NOMO-1 treated with DMSO at 0.1 percent for 48 hours (cell line): Measurements from ENCODE around the gene SMPDL3A.

Source experiments
- DNase-seq: peaks from one replicate; lab custom pipeline; 2025; ENCODE audit not compliant: unreplicated experiment; lab: John Stamatoyannopoulos, UW

SMPDL3A gene

DNA sequence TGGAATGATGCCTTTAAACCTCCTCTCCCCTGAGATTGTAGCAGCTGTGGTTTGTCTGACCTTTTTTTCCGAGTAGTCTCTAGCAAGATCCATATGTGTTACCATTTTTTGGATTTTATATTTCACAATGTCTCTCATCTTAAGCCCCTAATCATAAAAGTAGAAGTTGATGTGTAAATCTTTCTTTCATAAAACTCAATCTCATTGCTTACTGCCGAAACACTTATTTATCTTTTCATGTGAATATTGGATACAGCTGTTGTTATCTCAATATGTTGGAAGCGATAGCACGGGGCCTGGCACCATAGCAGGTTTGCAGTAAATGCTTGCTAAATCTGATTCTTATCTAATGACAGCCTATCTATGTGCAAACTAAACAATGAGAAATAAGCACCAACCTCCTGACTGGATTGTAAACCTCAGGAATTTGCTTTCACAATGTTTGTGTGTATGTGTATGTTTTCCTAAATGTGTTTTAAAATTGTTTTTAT lies 14.2 kb downstream of the SMPDL3A start:
- no peak for DNase-seq

GRCh38 chr6:122804962-122805485 lies 16.0 kb downstream of the SMPDL3A start:
- no peak for DNase-seq

DNA sequence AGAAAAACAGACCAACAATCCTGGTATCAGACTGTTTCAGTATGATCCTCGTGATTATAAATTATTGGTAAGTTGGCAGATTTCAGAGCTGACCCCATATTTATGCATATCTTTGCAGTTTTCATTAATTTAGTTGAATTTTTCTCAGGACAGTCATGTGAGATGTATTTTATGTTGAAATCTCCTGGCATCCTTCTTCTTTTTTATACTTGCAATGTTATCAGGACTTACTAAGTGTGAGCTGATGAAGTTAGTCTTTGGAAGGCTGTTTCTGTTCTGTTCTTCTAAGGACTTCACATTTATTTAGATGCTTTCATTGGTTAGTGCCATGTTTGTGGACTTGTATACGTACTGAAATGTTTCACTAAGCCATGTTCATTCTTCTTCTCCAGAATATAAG lies 17.2 kb downstream of the SMPDL3A start:
- no peak for DNase-seq

DNA sequence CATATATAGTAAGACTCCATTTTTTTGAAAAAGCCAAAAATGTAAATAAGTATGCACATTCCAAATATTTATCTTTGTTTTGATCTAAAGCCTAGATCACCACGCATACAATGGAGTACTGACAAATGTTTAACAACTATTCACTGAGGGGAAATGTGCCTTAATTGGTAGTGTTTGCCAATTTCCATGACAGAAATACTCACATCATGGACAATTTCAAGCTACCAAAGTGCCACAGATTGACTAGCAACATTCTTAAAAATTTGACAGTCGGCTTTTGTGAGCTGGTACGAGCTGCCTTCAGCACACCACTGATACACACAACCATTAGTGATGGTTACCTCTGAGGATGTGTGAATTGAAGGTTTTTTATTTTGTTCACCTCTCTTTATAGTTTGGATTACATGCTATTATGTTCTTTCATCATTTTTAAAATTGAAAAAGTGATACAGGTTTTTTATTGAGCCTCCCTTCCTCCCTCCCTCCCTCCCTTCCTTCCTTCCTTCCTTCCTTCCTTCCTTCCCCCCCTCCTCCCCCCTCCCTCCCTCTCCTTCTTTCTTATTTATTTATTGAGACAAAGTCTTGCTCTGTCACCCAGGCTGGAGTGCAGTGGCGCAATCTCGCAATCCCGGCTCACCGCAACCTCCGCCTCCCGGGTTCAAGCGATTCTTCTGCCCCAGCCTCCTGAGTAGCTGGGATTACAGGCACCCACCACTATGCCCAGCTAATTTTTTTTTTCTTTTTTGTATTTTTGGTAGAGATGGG lies 19.2 kb downstream of the SMPDL3A start:
- DNase-seq = no peak

- no peak for DNase-seq
Measured at GRCh38 chr6:122809001-122809400, 19.9 kb downstream of the SMPDL3A start.

DNA sequence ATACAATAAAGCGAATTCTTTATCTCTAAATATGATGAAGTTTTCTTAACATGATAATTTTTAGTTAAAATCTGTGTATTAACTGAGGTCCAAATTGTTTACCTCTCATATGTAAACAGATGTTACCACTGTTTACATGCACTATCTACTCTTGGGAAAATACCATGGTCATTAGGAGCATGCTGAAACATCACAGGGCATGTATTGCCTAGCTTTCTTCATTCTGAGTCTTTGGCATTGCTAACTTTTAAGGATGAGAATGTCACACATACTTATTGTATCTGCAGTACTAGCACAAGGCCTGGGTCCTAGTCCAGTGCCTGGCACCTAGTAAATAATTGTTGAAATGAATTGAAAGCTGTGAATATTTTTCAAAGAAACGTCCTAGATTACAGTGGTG lies 20.6 kb downstream of the SMPDL3A start:
- DNase-seq = no peak

DNA sequence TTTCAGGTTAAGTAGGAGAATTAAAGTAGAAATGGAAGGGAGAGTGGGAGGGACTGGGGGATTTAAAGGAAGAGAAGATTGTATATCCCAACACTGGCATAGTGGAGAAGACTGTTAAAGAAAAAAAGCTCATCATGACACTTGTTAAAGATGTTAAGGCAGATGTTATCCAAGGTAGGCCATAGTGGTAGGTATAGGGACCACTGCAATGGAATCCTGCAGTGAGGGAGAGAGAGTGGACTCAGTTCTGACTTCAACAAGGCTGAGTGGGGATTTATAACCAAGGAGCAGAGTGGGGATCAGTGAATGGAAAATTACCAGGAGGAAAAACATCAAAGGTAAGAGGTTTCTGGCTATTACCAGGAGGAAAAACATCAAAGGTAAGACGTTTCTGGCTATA lies 21.1 kb downstream of the SMPDL3A start:
- DNase-seq = no peak

DNA sequence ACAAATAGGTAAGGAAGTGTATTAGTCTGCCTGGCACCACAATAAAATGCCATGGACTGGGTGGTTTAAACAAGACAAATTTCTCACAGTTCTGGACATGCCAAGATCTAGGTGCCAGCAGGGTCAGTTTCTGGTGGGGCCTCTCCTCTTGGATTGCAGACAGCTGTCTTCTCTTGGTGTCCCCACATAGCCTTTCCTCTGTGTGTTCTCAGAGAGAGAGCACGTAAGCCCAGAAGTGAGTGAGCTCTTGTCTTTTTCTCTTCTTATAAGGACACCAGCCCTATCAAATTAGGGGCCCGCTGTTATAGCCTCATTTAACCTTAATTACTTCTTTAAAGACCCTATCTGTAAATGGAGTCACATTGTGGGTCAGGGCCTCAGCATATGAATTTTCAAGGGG lies 28.3 kb downstream of the SMPDL3A start:
- DNase-seq = no peak

DNA sequence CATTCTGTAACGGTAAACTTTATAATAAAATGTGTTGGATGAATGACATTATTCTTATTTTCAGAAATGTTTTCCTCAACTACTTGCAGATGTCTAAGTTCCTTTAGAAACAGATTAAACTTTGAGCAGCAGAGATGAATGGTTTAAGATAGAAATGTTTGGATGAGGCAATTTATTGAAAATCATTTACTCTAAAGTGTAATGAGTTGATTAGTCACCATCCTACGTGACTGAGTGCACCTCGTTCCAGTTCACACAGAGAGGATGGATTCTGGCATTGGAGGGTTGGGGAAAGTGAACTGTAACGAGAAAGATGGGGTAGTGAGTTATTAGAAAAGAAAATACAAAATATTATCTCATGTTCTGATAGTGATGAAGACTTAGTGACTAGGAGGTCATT lies 28.7 kb downstream of the SMPDL3A start:
- DNase-seq = no peak

- no peak for DNase-seq
Measured at GRCh38 chr6:122818866-122819265, 29.8 kb downstream of the SMPDL3A start.

DNA sequence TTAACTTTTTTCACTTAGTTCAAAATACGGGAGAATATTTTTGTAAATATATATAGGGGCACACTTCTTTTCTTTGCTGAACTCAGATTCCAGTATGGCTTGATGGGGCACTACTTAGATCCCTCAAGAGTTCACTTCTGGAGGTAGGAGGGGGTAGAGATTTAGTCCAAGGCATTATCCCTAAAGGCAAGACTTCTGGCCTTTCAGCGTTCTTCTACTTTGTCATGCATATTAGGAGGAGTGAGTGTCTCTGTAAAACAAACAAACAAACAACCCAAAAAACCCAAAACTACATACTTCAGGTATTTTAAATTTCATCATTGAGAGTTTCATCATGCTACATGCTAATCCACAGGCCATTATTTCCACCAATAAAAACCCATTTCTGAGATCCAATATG lies 32.0 kb downstream of the SMPDL3A start:
- DNase-seq = no peak

- no peak for DNase-seq
Measured at GRCh38 chr6:122825163-122825562, 36.1 kb downstream of the SMPDL3A start.

DNA sequence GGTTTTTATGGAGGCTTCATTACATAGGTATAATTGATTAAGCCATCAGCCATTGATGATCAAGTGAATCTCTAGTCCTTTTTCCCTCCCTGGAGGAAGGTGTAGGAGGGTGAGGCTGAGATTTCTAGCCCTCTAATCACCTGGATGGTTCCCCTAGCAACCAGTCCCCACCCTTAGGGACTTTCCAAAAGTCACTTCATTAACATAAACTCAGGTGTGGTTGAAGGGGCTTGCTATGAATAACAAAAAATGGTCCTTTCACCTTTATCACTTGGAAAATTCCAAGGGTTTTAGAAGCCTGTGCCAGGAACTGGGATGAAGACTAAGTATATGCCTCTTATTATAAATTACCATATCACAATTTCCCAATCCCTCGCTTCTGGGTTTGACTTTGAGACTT lies 40.4 kb downstream of the SMPDL3A start:
- no peak for DNase-seq

DNA sequence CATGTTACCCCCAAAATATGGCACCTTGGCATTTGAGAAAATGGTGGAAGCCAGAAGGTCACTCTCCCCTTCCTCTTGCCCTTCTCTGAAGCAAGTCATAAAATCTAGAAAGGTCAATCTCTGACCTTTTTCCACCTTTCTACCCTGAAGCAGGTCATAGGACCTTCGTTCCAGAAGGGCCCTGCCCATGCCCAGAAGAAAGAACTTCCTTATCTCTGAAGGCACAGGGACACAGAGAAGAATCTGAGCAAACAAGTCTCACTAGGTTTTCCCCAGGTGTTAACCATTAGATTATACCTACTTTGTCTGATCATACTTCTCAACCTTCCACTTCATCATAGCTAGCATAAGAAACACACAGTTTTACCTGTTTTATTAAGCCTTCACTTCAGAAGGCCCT lies 42.5 kb downstream of the SMPDL3A start:
- DNase-seq = no peak

GRCh38 chr6:122832459-122832858 lies 43.4 kb downstream of the SMPDL3A start:
- DNase-seq = no peak

GRCh38 chr6:122833021-122833491 lies 44.0 kb downstream of the SMPDL3A start:
- no peak for DNase-seq

DNA sequence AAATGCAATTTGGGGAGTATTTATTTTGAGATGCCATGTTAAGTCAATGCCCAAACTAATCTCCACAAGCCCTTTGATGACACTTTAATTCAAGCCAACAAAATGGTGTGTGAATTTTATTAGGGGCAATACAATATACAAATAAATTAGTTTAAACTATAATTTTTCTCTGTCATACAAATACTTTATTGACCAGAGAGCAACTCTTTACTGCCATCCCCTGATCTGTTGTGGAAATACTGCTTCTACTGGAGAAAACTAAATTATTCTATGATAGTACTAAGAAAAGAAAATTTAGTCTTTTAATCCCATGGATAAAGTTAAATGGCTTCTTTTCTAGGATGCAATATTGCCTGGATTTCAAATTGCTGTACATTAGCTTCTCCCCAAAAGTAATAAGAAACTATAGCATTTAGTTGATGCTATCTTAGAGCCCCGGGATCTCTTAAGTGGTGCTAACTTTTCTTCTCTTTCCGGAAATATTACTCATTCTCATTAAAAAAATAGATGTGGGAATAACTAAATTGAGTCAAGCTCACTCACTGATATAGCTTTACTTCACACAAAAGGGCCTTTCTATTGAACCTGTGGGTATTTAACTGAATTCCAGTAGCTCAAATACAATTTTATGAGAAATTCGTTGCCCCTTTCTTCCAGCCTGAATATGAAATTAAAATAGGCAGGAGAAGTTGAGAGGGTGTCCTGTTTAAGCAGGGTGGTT lies 49.2 kb downstream of the SMPDL3A start:
- DNase-seq = peak; percentile 20

- peak; percentile 49 for DNase-seq
Measured at GRCh38 chr6:122839472-122839871, 50.4 kb downstream of the SMPDL3A start.

DNA sequence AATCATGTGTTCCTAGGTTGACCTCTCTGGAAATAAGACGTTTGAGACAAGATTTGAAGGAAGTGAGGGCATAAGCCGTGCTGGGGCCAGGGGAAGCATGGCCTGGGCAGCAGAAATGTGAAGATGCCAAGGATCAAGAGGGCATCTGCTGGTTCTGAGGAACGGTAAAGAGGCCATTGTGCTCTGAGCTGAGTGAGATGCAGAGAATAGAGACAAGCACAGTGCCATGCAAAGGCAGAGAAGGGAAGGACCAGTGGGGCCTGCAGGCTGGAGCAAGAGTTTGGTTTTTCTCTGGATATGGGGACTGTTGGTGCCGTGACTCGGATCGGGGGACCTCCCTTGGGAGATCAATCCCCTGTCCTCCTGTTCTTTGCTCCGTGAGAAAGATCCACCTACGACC lies 50.8 kb downstream of the SMPDL3A start:
- no peak for DNase-seq

- DNase-seq = no peak
Measured at GRCh38 chr6:122845464-122845863, 56.4 kb downstream of the SMPDL3A start.

DNA sequence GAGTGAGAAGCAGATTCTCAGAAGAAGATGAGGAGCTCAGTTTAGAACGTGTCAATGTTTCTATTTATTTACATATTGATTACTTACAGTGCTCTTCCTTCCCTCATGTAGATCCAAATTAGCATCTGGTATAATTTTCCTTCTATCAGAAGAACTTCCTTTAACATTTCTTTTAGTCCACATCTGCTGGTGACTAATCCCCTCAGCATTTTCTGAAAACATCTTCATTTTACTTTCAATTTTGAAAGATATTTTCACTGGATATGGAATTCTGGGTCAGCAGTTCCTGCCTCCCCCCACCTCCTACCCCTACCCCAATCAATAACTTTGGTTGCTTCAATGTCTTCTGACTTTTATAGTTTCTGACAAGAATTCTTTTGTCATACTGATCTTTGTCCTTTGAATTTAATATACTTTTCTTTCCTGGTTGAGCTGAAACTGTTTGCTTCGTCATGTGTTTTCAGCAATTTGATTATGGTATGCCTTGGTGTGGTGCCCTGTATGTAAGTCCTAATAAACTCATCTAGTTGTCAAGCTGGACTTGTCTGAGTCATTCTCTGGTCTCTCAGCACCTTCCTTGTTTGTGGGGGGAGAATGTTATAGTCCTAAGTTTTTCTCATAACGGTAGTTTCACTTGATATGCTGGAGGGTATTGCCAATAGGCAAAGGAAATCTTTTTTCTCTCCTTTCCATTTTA lies 57.0 kb downstream of the SMPDL3A start:
- no peak for DNase-seq
